OCI-LY3 (cell line): ENCODE data around the gene C3orf85.

Experiments
- H2AFZ ChIP-seq: fragments of 200-600, 300-600 bp; shearing (Covaris generic); 2 replicates; pipeline ENCODE4 v1.6.0; 2014; ENCODE audit warnings: antibody characterized with exemption, low read depth, low read length
- H3K27ac ChIP-seq: fragments of 200-600, 300-600 bp; sonication (generic); 2 replicates; pipeline ENCODE4 v1.5.1; 2014; ENCODE audit warnings: mild to moderate bottlenecking, low read length, moderate library complexity, mixed read lengths
- H3K27me3 ChIP-seq: fragments of 200-600, 300-600 bp; sonication (generic); 2 replicates; pipeline ENCODE4 v1.6.1; 2014; ENCODE audit warnings: low read depth, low read length, mixed read lengths
- H3K36me3 ChIP-seq: fragments of 200-600, 300-600 bp; sonication (generic); replicated peaks from 2 replicates; pipeline ENCODE3; 2014; ENCODE audit warnings: low read depth, low read length, mixed read lengths
- H3K4me1 ChIP-seq: fragments of 300-600, 200-600 bp; sonication (generic); 2 replicates; pipeline ENCODE4 v1.6.1; 2014; ENCODE audit warnings: low read length, mixed read lengths
- H3K4me2 ChIP-seq: fragments of 200-600, 300-600 bp; sonication (generic); 2 replicates; pipeline ENCODE4 v1.6.1; 2014; ENCODE audit warnings: low read length, mixed read lengths
- H3K4me3 ChIP-seq: fragments of 300-600, 200-600 bp; sonication (generic); 2 replicates; pipeline ENCODE4 v1.5.1; 2014; ENCODE audit warnings: antibody characterized with exemption, mild to moderate bottlenecking, low read length, moderate library complexity
- H3K79me2 ChIP-seq: fragments of 300-600, 200-600 bp; shearing (Covaris generic); 2 replicates; pipeline ENCODE4 v1.6.1; 2014; ENCODE audit warnings: mild to moderate bottlenecking, low read length, mixed read lengths
- H3K9ac ChIP-seq: fragments of 300-600, 200-600 bp; shearing (Covaris generic); 2 replicates; pipeline ENCODE4 v1.6.0; 2014; ENCODE audit warnings: mild to moderate bottlenecking, low read length, moderate library complexity
- H3K9me3 ChIP-seq: fragments of 200-600, 300-600 bp; shearing (Covaris generic); 2 replicates; pipeline ENCODE4 v1.6.1; 2014; ENCODE audit warnings: low read length, mixed read lengths; ENCODE audit not compliant: insufficient read depth
- H4K20me1 ChIP-seq: fragments of 200-600, 300-600 bp; sonication (generic); 2 replicates; pipeline ENCODE4 v1.6.1; 2016; ENCODE audit warnings: low read length, mixed read lengths; ENCODE audit not compliant: insufficient read depth
- EZH2phosphoT487 ChIP-seq: fragments of 200-600 bp; shearing (Covaris generic); IDR thresholded peaks from 2 replicates; pipeline ENCODE4 v1.6.1; 2018; ENCODE audit warnings: antibody characterized with exemption, mixed run types, low read depth
- TF ChIP-seq, protein P1 (sequence below): fragments of 200-600, 300-600 bp; sonication (generic); IDR thresholded peaks from 2 replicates; pipeline ENCODE4 v1.5.1; 2014; ENCODE audit warnings: antibody characterized with exemption, low read length, low read depth

C3orf85 gene

DNA sequence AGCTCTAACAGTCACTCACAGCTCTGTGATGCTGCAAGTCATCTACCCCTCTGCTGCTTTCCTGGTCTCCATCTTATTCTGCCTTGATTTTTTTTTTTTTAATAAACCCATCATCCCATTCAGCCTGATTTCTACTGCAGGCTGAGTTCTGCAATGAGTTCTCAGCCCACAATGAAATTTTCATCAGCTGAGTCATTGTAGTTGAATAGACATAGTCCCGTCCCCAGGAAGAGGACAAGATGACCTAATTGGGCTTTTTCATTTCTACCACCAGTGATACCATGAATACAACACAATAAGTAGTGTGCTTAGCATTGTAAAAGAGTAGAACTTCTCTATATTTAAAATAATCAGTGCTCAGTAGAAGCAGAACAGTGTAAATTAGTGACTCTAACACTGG lies 59.3 kb downstream of the C3orf85 start:
- TF ChIP-seq, protein P1, sequence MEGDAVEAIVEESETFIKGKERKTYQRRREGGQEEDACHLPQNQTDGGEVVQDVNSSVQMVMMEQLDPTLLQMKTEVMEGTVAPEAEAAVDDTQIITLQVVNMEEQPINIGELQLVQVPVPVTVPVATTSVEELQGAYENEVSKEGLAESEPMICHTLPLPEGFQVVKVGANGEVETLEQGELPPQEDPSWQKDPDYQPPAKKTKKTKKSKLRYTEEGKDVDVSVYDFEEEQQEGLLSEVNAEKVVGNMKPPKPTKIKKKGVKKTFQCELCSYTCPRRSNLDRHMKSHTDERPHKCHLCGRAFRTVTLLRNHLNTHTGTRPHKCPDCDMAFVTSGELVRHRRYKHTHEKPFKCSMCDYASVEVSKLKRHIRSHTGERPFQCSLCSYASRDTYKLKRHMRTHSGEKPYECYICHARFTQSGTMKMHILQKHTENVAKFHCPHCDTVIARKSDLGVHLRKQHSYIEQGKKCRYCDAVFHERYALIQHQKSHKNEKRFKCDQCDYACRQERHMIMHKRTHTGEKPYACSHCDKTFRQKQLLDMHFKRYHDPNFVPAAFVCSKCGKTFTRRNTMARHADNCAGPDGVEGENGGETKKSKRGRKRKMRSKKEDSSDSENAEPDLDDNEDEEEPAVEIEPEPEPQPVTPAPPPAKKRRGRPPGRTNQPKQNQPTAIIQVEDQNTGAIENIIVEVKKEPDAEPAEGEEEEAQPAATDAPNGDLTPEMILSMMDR: no peak
- TF ChIP-seq EZH2phosphoT487: no peak
- H3K36me3 ChIP-seq: no peaks in the 10 kb centered on the region
- no peaks in the 10 kb centered on the region for H3K79me2 ChIP-seq
- H4K20me1 ChIP-seq: no peaks in the 10 kb centered on the region
- H3K4me2 ChIP-seq: no peak overlapping the region
- H3K27ac ChIP-seq: no peak overlapping the region
- H2AFZ ChIP-seq: no peak overlapping the region
- no peaks in the 10 kb centered on the region for H3K4me1 ChIP-seq
- H3K27me3 ChIP-seq: no peaks in the 10 kb centered on the region
- H3K9ac ChIP-seq: no peak overlapping the region
- H3K9me3 ChIP-seq: no peaks in the 10 kb centered on the region
- H3K4me3 ChIP-seq: no peak overlapping the region
